Nephron (organoid): ENCODE data around the gene ARID5B.
"Not testable (repeated sequence)": the region's sequence is repeated elsewhere in the genome, so short reads cannot be mapped to it uniquely, and the experiment has no call there.

Experiments used
- H3K27ac Mint-ChIP-seq, 3 experiments: 2 replicates each; pipeline ENCODE4 v1.8.0; 2020; ENCODE audit warnings: mixed read lengths in 3 of 3, mild to moderate bottlenecking in 2 of 3, moderate library complexity in 1 of 3
- H3K27me3 Mint-ChIP-seq: 2 replicates; pipeline ENCODE4 v1.8.0; 2021; ENCODE audit warnings: low read depth, mild to moderate bottlenecking, moderate library complexity, mixed read lengths
- H3K36me3 Mint-ChIP-seq: 2 replicates; pipeline ENCODE4 v1.8.0; 2020; ENCODE audit warnings: low read depth, mixed read lengths
- H3K4me1 Mint-ChIP-seq: 2 replicates; pipeline ENCODE4 v1.8.0; 2020; ENCODE audit warnings: mixed read lengths
- H3K4me3 Mint-ChIP-seq, 3 experiments: 2 replicates each; pipeline ENCODE4 v1.8.0; 2020; ENCODE audit warnings: mild to moderate bottlenecking in 3 of 3, mixed read lengths in 3 of 3, moderate library complexity in 2 of 3
- H3K9me3 Mint-ChIP-seq: 2 replicates; pipeline ENCODE4 v1.8.0; 2020; ENCODE audit warnings: mixed read lengths
- TF ChIP-seq, protein P1 (sequence below), 3 experiments: fragments of 200-600 bp; sonication (generic); IDR thresholded peaks; one replicate each; pipeline ENCODE4 v1.5.0; 2021; ENCODE audit warnings: antibody characterized with exemption in 3 of 3; ENCODE audit not compliant: unreplicated experiment in 3 of 3

The ARID5B gene

GRCh38 chr10:61860964-61861758, 40.3 kb upstream of the ARID5B start:
- no peaks in the 10 kb centered on the region for H3K36me3 Mint-ChIP-seq
- no peaks in the 10 kb centered on the region for H3K9me3 Mint-ChIP-seq
- H3K4me3 Mint-ChIP-seq: no peak overlapping the region
- no peaks in the 10 kb centered on the region for H3K27me3 Mint-ChIP-seq
- peaks cover 5% of the 10 kb centered on the region for H3K4me1 Mint-ChIP-seq
- TF ChIP-seq, protein P1, sequence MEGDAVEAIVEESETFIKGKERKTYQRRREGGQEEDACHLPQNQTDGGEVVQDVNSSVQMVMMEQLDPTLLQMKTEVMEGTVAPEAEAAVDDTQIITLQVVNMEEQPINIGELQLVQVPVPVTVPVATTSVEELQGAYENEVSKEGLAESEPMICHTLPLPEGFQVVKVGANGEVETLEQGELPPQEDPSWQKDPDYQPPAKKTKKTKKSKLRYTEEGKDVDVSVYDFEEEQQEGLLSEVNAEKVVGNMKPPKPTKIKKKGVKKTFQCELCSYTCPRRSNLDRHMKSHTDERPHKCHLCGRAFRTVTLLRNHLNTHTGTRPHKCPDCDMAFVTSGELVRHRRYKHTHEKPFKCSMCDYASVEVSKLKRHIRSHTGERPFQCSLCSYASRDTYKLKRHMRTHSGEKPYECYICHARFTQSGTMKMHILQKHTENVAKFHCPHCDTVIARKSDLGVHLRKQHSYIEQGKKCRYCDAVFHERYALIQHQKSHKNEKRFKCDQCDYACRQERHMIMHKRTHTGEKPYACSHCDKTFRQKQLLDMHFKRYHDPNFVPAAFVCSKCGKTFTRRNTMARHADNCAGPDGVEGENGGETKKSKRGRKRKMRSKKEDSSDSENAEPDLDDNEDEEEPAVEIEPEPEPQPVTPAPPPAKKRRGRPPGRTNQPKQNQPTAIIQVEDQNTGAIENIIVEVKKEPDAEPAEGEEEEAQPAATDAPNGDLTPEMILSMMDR (IDR thresholded peaks at IDR 0.05; ENCODE audit: unreplicated experiment in 3 of 3): no peak
- H3K27ac Mint-ChIP-seq: no peak overlapping the region

DNA sequence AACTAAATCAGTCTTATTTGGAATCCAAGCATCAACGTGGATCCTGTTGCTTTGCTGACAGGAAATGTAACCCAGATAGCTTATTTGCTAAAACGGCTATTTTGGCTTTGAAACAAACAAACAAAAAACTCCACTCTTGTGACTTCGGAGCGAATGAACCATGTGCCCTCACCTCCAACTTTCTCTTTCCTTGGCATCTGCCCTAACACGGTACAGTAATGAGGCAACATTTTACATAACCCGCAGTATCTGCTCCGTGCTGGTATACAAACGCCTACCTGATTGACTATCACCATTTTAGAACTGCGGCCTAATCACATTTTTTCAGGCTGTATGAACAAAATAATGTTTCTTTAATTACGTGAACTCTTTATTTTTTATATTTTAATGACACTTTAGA, 37.5 kb upstream of the ARID5B start:
- Mint-ChIP-seq H3K36me3 (no peaks in the 10 kb centered on the region), H3K27me3 (no peaks in the 10 kb centered on the region), H3K27ac (no peak overlapping the region), H3K4me3 (no peak overlapping the region), H3K4me1 (peaks cover 10% of the 10 kb centered on the region), H3K9me3 (no peaks in the 10 kb centered on the region)
- TF ChIP-seq, protein P1 (IDR thresholded peaks at IDR 0.05; ENCODE audit: unreplicated experiment in 3 of 3): no peak

- Mint-ChIP-seq H3K36me3 (no peaks in the 10 kb centered on the region), H3K27me3 (no peaks in the 10 kb centered on the region), H3K27ac (no peak overlapping the region), H3K9me3 (no peaks in the 10 kb centered on the region), H3K4me1 (peaks cover 28% of the 10 kb centered on the region), H3K4me3 (no peak overlapping the region)
- TF ChIP-seq, protein P1 (IDR thresholded peaks at IDR 0.05; ENCODE audit: unreplicated experiment in 3 of 3): no peak
These were observed 34.7 kb upstream of the ARID5B start for GRCh38 chr10:61866700-61867368.

DNA sequence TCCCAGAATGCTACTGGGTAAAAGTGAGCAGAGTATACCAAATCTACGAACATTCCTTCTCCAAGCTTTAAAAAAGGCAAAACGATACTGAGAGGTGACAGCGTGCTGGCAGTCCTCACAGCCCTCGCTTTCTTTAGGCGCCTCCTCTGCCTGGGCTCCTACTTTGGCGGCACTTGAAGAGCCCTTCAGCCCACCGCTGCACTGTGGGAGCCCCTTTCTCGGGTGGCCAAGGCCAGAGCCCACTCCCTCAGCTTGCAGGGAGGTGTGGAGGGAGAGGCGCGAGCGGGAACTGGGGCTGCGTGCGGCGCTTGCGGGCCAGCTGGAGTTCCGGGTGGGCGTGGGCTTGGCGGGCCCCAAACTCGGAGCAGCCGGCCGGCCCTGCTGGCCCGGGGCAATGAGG, 34.1 kb upstream of the ARID5B start:
- H3K27ac Mint-ChIP-seq, H3K36me3 Mint-ChIP-seq, H3K4me3 Mint-ChIP-seq, H3K27me3 Mint-ChIP-seq, H3K9me3 Mint-ChIP-seq: not testable (repeated sequence)
- peaks cover 28% of the 10 kb centered on the region for H3K4me1 Mint-ChIP-seq

DNA sequence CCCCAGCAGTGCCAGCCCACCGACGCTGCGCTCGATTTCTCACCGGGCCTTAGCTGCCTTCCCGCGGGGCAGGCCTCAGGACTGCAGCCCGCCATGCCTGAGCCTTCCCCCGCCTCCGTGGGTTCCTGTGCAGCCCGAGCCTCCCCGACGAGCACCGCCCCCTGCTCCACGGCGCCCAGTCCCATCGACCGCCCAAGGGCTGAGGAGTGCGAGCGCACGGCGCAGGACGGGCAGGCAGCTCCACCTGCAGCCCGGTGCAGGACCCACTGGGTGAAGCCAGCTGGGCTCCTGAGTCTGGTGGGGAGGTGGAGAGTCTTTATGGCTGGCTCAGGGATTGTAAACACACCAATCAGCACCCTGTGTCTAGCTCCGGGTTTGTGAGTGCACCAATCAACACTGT, 33.7 kb upstream of the ARID5B start:
- Mint-ChIP-seq H3K4me1 (peaks cover 28% of the 10 kb centered on the region), H3K27ac (peak overlapping the region in 1 of 3 experiments; percentile 52)
- H3K27me3 Mint-ChIP-seq, H3K9me3 Mint-ChIP-seq, H3K4me3 Mint-ChIP-seq, H3K36me3 Mint-ChIP-seq: not testable (repeated sequence)

GRCh38 chr10:61869041-61869675, 32.3 kb upstream of the ARID5B start:
- Mint-ChIP-seq H3K9me3 (no peaks in the 10 kb centered on the region), H3K4me3 (peak overlapping the region in 2 of 3 experiments; percentile 15), H3K27me3 (no peaks in the 10 kb centered on the region), H3K4me1 (peaks cover 38% of the 10 kb centered on the region), H3K27ac (peak overlapping the region; percentile 87 to 89 (median 88)), H3K36me3 (no peaks in the 10 kb centered on the region)
- TF ChIP-seq, protein P1 (IDR thresholded peaks at IDR 0.05; ENCODE audit: unreplicated experiment in 3 of 3): no peak
